Renal cortical epithelial cell (primary cell): Measurements from ENCODE around the gene TENM3. TPM values are rescaled to one million over a fixed set of nuclear protein-coding genes. Genes with fewer than 3 reads are reported as not detected.
"Not testable (repeated sequence)": the region's sequence is repeated elsewhere in the genome, so short reads cannot be mapped to it uniquely, and the experiment has no call there.

ENCODE experiments used
- DNase-seq: peaks from one replicate; pipeline ENCODE4 v3.0.0-alpha.2; 2011; ENCODE audit warnings: low read depth
- total RNA-seq: library from RNA; depleted of rRNA; stranded (reverse); fragments of >200 nt; gene quantifications from 2 replicates; pipeline ENCODE4 v1.2.3, GENCODE V29; 2014

Gene TENM3
- 1.2 and 4.5 TPM in 2 replicates for total RNA-seq

DNA sequence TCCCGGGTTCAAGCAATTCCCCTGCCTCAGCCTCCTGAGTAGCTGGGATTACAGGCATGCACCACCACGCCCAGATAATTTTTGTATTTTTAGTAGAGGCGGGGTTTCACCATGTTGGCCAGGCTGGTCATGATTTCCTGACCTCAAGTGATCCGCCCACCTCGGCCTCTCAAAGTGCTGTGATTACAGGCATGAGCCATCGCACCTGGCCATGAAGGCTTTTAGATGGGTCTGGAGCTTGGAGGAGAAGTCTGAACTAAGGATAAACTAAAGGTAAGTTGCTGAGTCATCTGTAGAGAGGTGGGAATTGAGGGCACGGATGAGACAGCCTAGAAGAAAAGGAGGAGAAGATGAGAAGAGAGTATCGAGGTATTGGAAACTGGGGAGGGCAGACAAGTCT, at the start of gene TENM3:
Gene TENM3, plus strand, starts transcription at position 199 of the 400 bp plus-strand sequence. CDS start 80,619 bp downstream, outside the sequence.
- not testable (repeated sequence) for DNase-seq

GRCh38 chr4:182194091-182194824, 48.9 kb upstream of the TENM3 start:
- no peak for DNase-seq

DNA sequence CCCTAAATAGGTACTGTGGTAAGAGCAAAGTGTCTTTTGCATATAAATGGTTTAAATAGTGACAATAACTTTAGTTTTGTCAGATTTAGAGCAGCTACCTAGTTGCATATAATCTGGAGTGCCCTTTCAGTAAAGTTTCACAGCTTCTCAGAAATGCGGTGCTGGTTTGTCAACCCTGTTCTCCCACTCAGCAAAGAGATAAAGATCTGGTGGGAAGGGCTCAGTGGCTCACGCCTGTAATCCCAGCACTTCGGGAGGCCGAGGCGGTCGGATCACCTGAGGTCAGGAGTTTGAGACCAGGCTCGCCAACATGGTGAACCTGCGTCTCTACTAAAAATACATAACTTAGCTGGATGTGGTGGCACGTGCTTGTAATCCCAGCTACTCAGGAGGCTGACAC, 45.6 kb upstream of the TENM3 start:
- DNase-seq = no peak

GRCh38 chr4:182201871-182202270, 41.3 kb upstream of the TENM3 start:
- DNase-seq = peak; percentile 18

GRCh38 chr4:182202650-182203049, 40.6 kb upstream of the TENM3 start:
- no peak for DNase-seq

- DNase-seq = no peak
Measured at GRCh38 chr4:182203872-182204411, 39.3 kb upstream of the TENM3 start.

- no peak for DNase-seq
Measured at GRCh38 chr4:182205306-182205705, 37.9 kb upstream of the TENM3 start.

GRCh38 chr4:182206266-182206665, 36.9 kb upstream of the TENM3 start:
- no peak for DNase-seq

- DNase-seq = no peak
Measured at GRCh38 chr4:182206916-182207315, 36.3 kb upstream of the TENM3 start.

GRCh38 chr4:182207830-182208396, 35.3 kb upstream of the TENM3 start:
- DNase-seq = peak; percentile 88

DNA sequence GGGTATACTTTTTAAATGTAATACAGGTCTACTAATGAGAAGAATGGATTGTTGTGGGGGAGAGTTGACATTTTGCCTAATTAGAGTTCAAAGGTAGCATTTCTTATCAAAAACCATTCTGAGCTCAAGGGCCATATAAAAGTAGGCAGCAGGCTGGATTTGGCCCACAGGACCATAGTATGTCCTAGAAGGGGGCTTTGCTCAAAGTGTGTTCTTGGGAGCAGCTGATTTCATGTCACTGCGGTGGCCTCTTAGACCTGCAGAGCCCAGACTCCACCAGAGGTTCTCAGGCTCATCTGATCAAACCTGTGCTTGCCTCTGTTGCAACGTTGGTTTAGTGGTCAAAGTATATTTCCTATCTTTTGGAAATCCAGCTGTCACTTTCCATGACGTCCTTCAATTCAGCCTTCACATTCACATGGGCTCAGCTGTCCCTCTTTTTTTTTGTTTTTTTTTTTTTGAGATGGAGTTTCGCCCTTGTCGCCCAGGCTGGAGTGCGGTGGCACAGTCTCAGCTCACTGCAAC, 34.6 kb upstream of the TENM3 start:
- DNase-seq = no peak

GRCh38 chr4:182212211-182212761, 30.9 kb upstream of the TENM3 start:
- DNase-seq = no peak

DNA sequence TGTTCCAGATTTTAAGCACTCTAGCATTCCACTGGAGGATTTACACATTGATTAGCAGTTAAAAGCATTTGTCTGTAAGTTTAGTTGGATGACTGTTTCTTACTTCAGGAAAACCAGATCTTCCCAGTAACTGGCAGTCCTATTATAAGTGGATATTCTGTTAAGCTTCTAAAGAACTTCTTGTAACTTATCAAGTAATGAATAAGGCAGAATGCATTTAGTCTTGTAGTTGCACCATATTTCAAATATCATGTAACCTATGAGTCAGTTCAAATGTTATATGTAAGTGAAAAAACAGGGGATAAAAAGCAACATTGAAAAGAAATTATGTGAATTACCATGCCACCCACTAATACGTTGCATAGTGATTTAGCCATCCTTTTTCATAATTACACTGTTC, 30.2 kb upstream of the TENM3 start:
- DNase-seq = no peak

DNA sequence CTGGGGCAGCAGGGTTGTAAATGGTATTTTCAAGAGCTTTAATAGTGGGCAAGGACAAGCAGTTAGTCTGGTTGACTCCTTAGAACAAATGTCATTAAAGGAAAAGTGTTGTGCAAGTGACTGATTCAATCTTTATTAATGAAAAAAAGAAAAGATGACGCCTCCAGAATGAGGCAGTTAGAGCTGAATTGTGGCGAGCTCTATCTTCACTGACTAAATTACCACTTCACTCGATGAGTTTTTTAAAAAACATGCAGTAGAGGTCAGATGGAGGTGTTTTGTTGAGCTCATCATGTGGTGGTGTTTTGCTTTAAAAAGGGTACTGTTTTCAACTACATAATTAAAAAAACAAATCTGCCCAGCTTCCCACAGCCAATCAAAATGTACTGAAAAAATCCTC, 28.1 kb upstream of the TENM3 start:
- no peak for DNase-seq

DNA sequence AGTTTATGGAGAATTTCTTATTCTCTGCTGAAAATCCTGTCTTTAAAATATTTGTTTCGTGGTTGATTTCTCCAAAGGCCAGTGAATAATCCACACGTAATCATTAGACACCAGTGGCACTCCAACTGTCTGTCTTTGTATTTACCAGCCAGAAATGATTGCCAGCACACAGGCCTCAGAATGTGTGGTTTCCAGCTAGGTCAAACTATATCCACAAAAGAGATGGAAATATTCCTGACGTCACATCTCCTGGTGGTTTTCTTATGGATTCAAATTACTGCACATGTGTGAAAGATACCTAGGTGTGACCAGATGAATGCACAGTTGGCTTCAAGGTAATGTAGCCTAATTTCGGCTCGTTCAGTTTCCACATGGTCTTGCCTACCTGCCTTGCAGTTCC, 27.2 kb upstream of the TENM3 start:
- no peak for DNase-seq

DNA sequence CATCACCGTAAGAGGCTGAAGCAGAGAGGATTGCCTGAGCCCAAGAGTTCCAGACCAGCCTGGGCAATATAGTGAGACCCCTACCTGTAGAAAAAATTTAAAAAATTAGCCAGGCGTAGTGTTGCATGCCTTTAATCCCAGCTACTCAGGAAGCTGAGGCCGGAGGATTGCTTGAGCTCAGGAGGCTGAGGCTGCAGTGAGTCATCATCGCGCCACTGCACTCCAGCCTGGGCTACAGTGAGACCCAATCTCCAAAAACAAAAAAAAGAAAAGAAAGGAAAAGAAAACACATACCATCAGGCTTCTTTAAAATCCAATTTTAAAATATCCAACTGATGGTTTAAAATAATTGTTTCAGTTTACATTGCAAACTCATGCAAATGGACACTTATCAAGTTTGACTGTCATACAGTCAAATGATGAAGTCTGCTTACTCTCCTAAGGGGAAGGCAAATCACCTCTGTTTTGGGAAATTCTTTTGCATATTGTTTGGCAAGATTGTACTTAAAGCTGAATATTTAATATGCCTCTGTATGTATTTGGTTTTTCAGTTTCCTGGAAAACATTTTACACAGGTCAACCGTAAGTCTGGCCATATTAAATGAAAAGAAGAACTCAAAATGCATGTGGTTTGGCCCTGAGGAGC, 23.7 kb upstream of the TENM3 start:
- DNase-seq = no peak

DNA sequence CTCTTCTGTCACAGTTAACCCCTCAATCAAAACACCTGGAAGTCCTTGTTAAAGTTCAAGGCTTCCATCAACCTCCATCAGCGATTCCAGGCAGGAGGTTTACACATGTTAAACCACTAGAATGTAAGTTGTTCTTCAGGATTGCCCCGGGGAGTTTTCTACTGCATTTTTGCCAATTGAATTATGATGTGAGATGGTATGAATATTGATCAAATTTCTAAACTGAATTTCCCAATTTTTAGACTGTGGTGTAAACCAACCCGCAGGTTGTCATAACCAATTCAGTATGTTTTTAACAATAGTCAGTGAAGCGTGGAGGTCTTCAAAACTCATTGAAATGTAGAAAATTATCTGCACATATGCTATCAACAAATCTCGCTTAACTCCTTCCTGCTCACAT, 21.2 kb upstream of the TENM3 start:
- DNase-seq = no peak

- no peak for DNase-seq
Measured at GRCh38 chr4:182222766-182223165, 20.4 kb upstream of the TENM3 start.

- DNase-seq = no peak
Measured at GRCh38 chr4:182223708-182224107, 19.5 kb upstream of the TENM3 start.

DNA sequence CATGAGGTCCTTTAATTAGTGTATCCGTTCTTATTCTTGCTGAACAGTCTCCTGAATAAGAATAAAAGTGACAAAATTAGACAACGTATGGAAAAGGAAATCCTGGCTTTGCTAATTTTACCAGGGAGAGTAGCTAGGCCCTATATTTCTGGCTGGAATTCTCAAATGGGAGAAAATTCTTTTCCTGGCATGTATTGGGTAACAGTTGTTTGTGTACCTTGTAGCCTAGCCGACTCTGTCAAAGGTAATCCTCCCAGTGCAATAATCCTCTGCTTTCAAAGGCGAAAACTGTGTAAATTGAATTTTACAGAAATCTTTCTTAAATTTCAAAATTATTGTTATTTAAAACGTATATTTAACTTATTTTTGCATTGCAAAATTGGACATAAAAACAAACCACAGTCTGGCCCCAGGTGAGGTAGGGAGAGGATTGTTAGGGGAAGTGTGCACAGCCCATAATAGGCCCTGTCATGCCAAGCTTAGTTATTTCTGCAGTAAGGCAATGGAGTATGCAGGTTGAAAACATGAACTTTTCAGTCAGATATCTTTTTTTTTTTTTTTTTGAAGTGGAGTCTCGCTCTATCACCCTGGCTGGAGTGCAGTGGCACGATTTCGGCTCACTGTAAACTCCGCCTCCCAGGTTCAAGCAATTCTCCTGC, 18.9 kb upstream of the TENM3 start:
- DNase-seq = no peak

GRCh38 chr4:182225257-182225852, 17.8 kb upstream of the TENM3 start:
- DNase-seq = no peak
